Gastrocnemius medialis (tissue), 4 donors: Measurements from ENCODE around the gene SLC10A1.

Experiments used
- POLR2A ChIP-seq, 2 donors: fragments of 450-650 bp; IDR thresholded peaks; one replicate each; pipeline ENCODE4 v1.6.1; 2017; ENCODE audit warnings: antibody characterized with exemption in 2 of 2, mild to moderate bottlenecking in 2 of 2, moderate library complexity in 2 of 2
- TF ChIP-seq, protein P1 (sequence below), 5 experiments: fragments of 450-650 bp in 3 of 5; fragments of 200-600 bp in 2 of 5; sonication (generic) in 2 of 5; IDR thresholded peaks in 4 of 5; conservative IDR thresholded peaks in 1 of 5; 1 replicate in 4 of 5; 2 replicates in 1 of 5; pipeline ENCODE4 v1.5.1; 2016 to 2019; ENCODE audit warnings: antibody characterized with exemption in 5 of 5, mild to moderate bottlenecking in 3 of 5, moderate library complexity in 3 of 5

DNA sequence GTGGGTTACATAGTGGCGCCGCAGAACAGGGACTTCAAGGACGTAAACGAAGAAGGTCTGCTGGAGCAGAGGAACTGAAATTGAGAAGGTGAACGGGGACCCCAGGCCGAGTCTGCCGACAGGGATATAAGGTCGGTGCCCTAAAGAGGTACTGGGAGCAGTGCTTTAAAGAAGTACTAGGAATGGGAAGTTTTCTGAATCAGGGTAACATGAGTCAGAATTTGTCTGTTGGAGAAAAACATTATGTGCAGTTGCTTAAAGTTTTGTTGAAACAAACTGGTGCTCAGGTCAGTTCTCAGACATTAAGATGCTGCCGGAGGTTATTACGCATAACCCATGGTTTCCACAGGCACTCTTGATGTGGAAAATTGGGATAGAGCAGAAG, 14.8 kb upstream of the SLC10A1 start:
- TF ChIP-seq, protein P1, sequence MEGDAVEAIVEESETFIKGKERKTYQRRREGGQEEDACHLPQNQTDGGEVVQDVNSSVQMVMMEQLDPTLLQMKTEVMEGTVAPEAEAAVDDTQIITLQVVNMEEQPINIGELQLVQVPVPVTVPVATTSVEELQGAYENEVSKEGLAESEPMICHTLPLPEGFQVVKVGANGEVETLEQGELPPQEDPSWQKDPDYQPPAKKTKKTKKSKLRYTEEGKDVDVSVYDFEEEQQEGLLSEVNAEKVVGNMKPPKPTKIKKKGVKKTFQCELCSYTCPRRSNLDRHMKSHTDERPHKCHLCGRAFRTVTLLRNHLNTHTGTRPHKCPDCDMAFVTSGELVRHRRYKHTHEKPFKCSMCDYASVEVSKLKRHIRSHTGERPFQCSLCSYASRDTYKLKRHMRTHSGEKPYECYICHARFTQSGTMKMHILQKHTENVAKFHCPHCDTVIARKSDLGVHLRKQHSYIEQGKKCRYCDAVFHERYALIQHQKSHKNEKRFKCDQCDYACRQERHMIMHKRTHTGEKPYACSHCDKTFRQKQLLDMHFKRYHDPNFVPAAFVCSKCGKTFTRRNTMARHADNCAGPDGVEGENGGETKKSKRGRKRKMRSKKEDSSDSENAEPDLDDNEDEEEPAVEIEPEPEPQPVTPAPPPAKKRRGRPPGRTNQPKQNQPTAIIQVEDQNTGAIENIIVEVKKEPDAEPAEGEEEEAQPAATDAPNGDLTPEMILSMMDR (IDR thresholded peaks at IDR 0.05 in 4 of 5, conservative IDR thresholded peaks at IDR 0.05 in 1 of 5): no peak
- TF ChIP-seq POLR2A (IDR thresholded peaks at IDR 0.05): no peak
